Panc1 (cell line): ENCODE data around the gene E4F1. TPM values are rescaled to one million over a fixed set of nuclear protein-coding genes. Genes with fewer than 3 reads are reported as not detected.

Source experiments
- ATAC-seq: fragments of 200-7000 bp; cut with Tn5 transposase; 2 replicates; pipeline ENCODE4 v1.9.1; 2020; ENCODE audit warnings: mild to moderate bottlenecking, moderate library complexity
- BruUV-seq: library from RNA; stranded (reverse); fragments of 400-500 nt; replicated peaks from 2 replicates; lab custom pipeline; 2021; lab: Mats Ljungman, UMichigan
- CTCF ChIA-PET: fragments of 300-600 bp; sonication (Branson Sonifier 250); formaldehyde crosslinking; loops from one replicate; lab custom pipeline; 2022; ENCODE audit warnings: antibody characterized with exemption; lab: Charles Lee
- POLR2A ChIA-PET: fragments of 300-600 bp; sonication (Branson Sonifier 250); formaldehyde crosslinking; loops from one replicate; lab custom pipeline; 2022; ENCODE audit warnings: antibody characterized with exemption; lab: Charles Lee
- DNase-seq: peaks from one replicate; pipeline ENCODE4 v3.0.0-alpha.2; 2010; ENCODE audit warnings: low read depth, low spot score
- H3K27ac ChIP-seq: 2 replicates; pipeline ENCODE4 v1.5.1; 2011; ENCODE audit warnings: mild to moderate bottlenecking, low read length, inconsistent platforms
- H3K27me3 ChIP-seq: fragments of 200-500 bp; sonication (Bioruptor generic); 2 replicates; pipeline ENCODE4 v1.6.0; 2014; ENCODE audit warnings: low read length, inconsistent platforms; ENCODE audit not compliant: control insufficient read depth, insufficient read depth
- H3K36me3 ChIP-seq: fragments of 200-500 bp; sonication (Bioruptor generic); 2 replicates; pipeline ENCODE4 v1.5.1; 2014; ENCODE audit warnings: inconsistent platforms, mild to moderate bottlenecking, low read length, moderate library complexity; ENCODE audit not compliant: control insufficient read depth, insufficient read depth
- H3K4me1 ChIP-seq: 2 replicates; pipeline ENCODE4 v1.5.1; 2011; ENCODE audit warnings: inconsistent platforms, mild to moderate bottlenecking, low read length, moderate library complexity; ENCODE audit not compliant: control insufficient read depth, insufficient read depth
- H3K4me3 ChIP-seq, 2 experiments: 2 replicates each; pipeline ENCODE4 v1.5.1; 2011 to 2012; ENCODE audit warnings: low read depth in 2 of 2, low read length in 2 of 2, mild to moderate bottlenecking in 2 of 2, inconsistent platforms in 1 of 2, moderate library complexity in 1 of 2
- H3K9me3 ChIP-seq: fragments of 200-500 bp; sonication (Bioruptor generic); 2 replicates; pipeline ENCODE4 v1.5.1; 2014; ENCODE audit warnings: low read depth, mild to moderate bottlenecking, inconsistent platforms, low read length, moderate library complexity; ENCODE audit not compliant: control insufficient read depth, insufficient read depth
- CTCF ChIP-seq: fragments of 450-650 bp; IDR thresholded peaks from 2 replicates; pipeline ENCODE4 v1.5.1; 2017; ENCODE audit warnings: mild to moderate bottlenecking
- POLR2AphosphoS5 ChIP-seq: IDR thresholded peaks from 2 replicates; pipeline ENCODE4 v1.6.1; 2012; ENCODE audit warnings: mild to moderate bottlenecking, low read depth, low read length, moderate library complexity
- REST ChIP-seq, 2 experiments: IDR thresholded peaks; 2 replicates each; pipeline ENCODE4 v1.6.1; 2011 to 2012; ENCODE audit warnings: low read depth in 2 of 2, control low read depth in 1 of 2, low read length in 1 of 2, mild to moderate bottlenecking in 1 of 2, moderate library complexity in 1 of 2; ENCODE audit not compliant: insufficient read depth in 1 of 2
- SIN3A ChIP-seq: IDR thresholded peaks from 2 replicates; pipeline ENCODE4 v1.6.1; 2012; ENCODE audit warnings: low read depth, mild to moderate bottlenecking, low read length, moderate library complexity, borderline replicate concordance; ENCODE audit not compliant: insufficient read depth
- TCF7L2 ChIP-seq: IDR thresholded peaks from 2 replicates; pipeline ENCODE4 v1.6.1; 2011; ENCODE audit warnings: mild to moderate bottlenecking, low read depth, low read length, inconsistent platforms
- in situ Hi-C: cut with HindIII; loops from 2 replicates; pipeline ENCODE4 v1.10.0; 2016; ENCODE audit warnings: low sequenced_read_pairs, low pct_unique_long_range_greater_than_20kb
- intact Hi-C: fragments of 100-400 bp; cut with micrococcal nuclease; formaldehyde crosslinking; loops from one replicate; pipeline ENCODE4 v1.10.0; 2022; ENCODE audit not compliant: unreplicated experiment
- total RNA-seq: library from RNA; stranded (reverse); gene quantifications from one replicate; pipeline ENCODE4 v1.2.1, GENCODE V29; 2021; ENCODE audit not compliant: unreplicated experiment

The E4F1 gene
- total RNA-seq, 1 experiment from 2014 or later = 50.8 TPM

GRCh38 chr16:2229091-2229490 lies 5.7 kb downstream of the E4F1 start:
- peaks cover 5% of the 10 kb centered on the region; the same call in 1 of the 2 replicates for H3K36me3 ChIP-seq
- H3K27ac ChIP-seq = no peak overlapping the region
- TF ChIP-seq REST (IDR thresholded peaks at IDR 0.05; ENCODE audit: insufficient read depth in 1 of 2, low read depth in 2 of 2, low read length in 1 of 2) = no peak
- no peak for TF ChIP-seq POLR2AphosphoS5
- TF ChIP-seq SIN3A = no peak
- no peak for TF ChIP-seq CTCF
- no peak for TF ChIP-seq TCF7L2
- CTCF ChIA-PET = no interaction called here
- intact Hi-C loops (no loop called here), in situ Hi-C loops (no loop called here)
- DNase-seq (no peak), ATAC-seq (no peak)
- BruUV-seq = no TSS peak
- H3K27me3 ChIP-seq = no peaks in the 10 kb centered on the region
- H3K4me3 ChIP-seq = no peak overlapping the region
- peaks cover 16% of the 10 kb centered on the region for H3K4me1 ChIP-seq
- H3K9me3 ChIP-seq = no peaks in the 10 kb centered on the region
- POLR2A ChIA-PET = no interaction called here

- peaks cover 5% of the 10 kb centered on the region; the same call in 1 of the 2 replicates for H3K36me3 ChIP-seq
- ATAC-seq = no peak
- H3K27ac ChIP-seq = no peak overlapping the region
- ChIA-PET POLR2A (no interaction called here), CTCF (no interaction called here)
- no TSS peak for BruUV-seq
- H3K4me1 ChIP-seq = peaks cover 16% of the 10 kb centered on the region
- in situ Hi-C loops (no loop called here), intact Hi-C loops (no loop called here)
- H3K27me3 ChIP-seq = no peaks in the 10 kb centered on the region
- no peak overlapping the region for H3K4me3 ChIP-seq
- DNase-seq = no peak
- TF ChIP-seq SIN3A (no peak), TCF7L2 (no peak), CTCF (no peak), POLR2AphosphoS5 (no peak), REST (IDR thresholded peaks at IDR 0.05; ENCODE audit: insufficient read depth in 1 of 2, low read depth in 2 of 2, low read length in 1 of 2) (no peak)
- no peaks in the 10 kb centered on the region for H3K9me3 ChIP-seq
Measured at GRCh38 chr16:2229632-2230250, 6.3 kb downstream of the E4F1 start.
